Germinal center (tissue), 1 donor: ENCODE data around the gene EXT2.
A peak's percentile ranks its signal among the peaks of the same experiment; 100 is the strongest.

Experiments
- DNase-seq: peaks from one replicate; pipeline ENCODE4 v3.0.0; 2012; ENCODE audit warnings: mixed read lengths, low spot score

Gene EXT2

GRCh38 chr11:44267006-44267749 lies 171.7 kb downstream of the EXT2 start:
- DNase-seq: no peak

GRCh38 chr11:44267750-44268613 lies 172.5 kb downstream of the EXT2 start:
- no peak for DNase-seq

- no peak for DNase-seq
These were observed 173.2 kb downstream of the EXT2 start for GRCh38 chr11:44268614-44269080.

GRCh38 chr11:44269369-44270351 lies 174.2 kb downstream of the EXT2 start:
- no peak for DNase-seq

GRCh38 chr11:44270403-44271273 lies 175.2 kb downstream of the EXT2 start:
- DNase-seq: no peak

- DNase-seq: no peak
These were observed 175.8 kb downstream of the EXT2 start for GRCh38 chr11:44271286-44271685.

GRCh38 chr11:44274404-44274803 lies 178.9 kb downstream of the EXT2 start:
- DNase-seq: no peak

- no peak for DNase-seq
These were observed 179.8 kb downstream of the EXT2 start for GRCh38 chr11:44275241-44275640.

GRCh38 chr11:44275961-44276550 lies 180.6 kb downstream of the EXT2 start:
- no peak for DNase-seq

- no peak for DNase-seq
These were observed 182.0 kb downstream of the EXT2 start for GRCh38 chr11:44277196-44278090.

GRCh38 chr11:44279483-44279882 lies 184.0 kb downstream of the EXT2 start:
- DNase-seq: no peak

GRCh38 chr11:44280257-44280656 lies 184.8 kb downstream of the EXT2 start:
- no peak for DNase-seq

GRCh38 chr11:44281151-44281550 lies 185.7 kb downstream of the EXT2 start:
- no peak for DNase-seq

GRCh38 chr11:44282620-44283019 lies 187.1 kb downstream of the EXT2 start:
- DNase-seq: no peak

- no peak for DNase-seq
These were observed 190.3 kb downstream of the EXT2 start for GRCh38 chr11:44285756-44286155.

GRCh38 chr11:44286268-44286880 lies 190.9 kb downstream of the EXT2 start:
- peak; percentile 81 for DNase-seq

GRCh38 chr11:44286911-44287310 lies 191.4 kb downstream of the EXT2 start:
- DNase-seq: no peak

GRCh38 chr11:44288133-44288526 lies 192.7 kb downstream of the EXT2 start:
- no peak for DNase-seq

- no peak for DNase-seq
These were observed 194.7 kb downstream of the EXT2 start for GRCh38 chr11:44290208-44290607.
